ENCODE results near the gene C21orf58. TPM values are rescaled to one million over a fixed set of nuclear protein-coding genes. Genes with fewer than 3 reads are reported as not detected.

Gene C21orf58
- total and polyA plus RNA-seq, 2 experiments from 2014 or later: 3.7 to 4.2 TPM

DNA sequence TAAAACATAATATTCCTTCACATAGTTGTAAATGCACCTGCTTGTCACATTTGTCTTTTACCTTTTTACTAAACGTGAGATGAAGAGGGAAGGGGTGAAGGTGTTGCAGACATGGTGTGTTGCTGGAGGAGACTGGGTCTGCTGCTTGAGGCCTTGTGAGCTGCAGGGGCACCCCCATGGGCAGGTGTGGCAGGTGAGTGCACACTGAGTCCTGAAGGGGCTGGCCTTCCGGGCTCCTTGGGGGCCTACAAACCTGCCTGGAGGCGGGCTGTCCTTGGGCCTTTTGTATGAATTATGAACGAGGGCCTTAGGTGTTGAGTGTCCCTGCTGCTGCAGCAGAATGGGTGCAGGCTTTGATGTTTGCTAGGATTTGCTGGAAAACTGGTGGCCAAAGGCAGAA is 4.0 kb upstream of the C21orf58 start:
- DNase-seq: no peak
- Histone ChIP-seq H3K27ac (no peak overlapping the region), H3K9ac (no peak overlapping the region), H3K4me3 (no peak overlapping the region), H3K36me3 (ENCODE audit: low read depth) (peaks cover 22% of the 10 kb centered on the region), H4K20me1 (ENCODE audit: insufficient read depth) (no peaks in the 10 kb centered on the region), H3K9me2 (ENCODE audit: insufficient read depth) (no peaks in the 10 kb centered on the region), H2AFZ (no peak overlapping the region), H3K27me3 (replicated peaks; ENCODE audit: insufficient read depth) (no peaks in the 10 kb centered on the region), H3K79me2 (ENCODE audit: insufficient read depth) (peaks cover 80% of the 10 kb centered on the region), H3K4me1 (ENCODE audit: insufficient read depth) (peaks cover 19% of the 10 kb centered on the region), H3K9me3 (ENCODE audit: low read depth) (no peaks in the 10 kb centered on the region), H3F3A (ENCODE audit: insufficient read depth) (peaks cover 21% of the 10 kb centered on the region), H3K4me2 (ENCODE audit: unreplicated experiment) (no peak overlapping the region)
- 92 to 96% methylated on average over 4 of the region's 4 CpGs for WGBS, 2 experiments (ENCODE audit: low coverage in 1 of 2, low lambda C conversion rate in 2 of 2, missing lambda C conversion rate in 2 of 2)
- no peak for TF ChIP-seq EZH2phosphoT487 (IDR thresholded peaks at IDR 0.05; ENCODE audit: insufficient read depth, low read depth)
- TF ChIP-seq EZH2 (IDR thresholded peaks at IDR 0.05; ENCODE audit: insufficient read depth, poor library complexity, severe bottlenecking): no peak
- in situ Hi-C loops (cut with MboI): no loop called here

DNA sequence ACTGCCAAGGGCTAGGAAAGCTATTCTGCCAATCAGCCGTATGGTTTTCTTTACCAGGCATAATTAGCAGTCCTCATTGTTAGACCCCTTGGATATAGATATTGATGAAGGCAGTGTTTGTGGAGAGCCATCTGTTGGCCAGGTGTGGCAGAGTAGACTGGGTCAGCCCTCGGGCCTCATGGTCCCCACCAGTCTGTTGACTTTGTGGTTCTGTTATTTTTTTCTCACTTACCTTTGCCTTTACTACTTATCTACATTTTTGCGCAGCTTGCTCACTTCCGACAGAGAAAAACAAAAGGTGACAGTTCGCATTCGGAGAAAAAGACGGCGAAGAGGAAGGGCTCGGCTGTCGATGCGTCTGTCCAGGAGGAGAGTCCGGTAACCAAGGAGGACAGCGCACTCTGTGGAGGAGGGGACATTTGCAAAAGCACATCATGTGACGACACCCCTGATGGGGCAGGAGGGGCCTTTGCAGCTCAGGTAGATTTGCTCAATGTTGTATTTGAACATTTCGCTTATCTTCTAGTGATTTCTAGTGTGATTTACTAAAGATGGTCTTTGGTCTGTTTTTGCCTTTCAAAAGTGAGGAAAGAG is 2.5 kb upstream of the C21orf58 start:
- WGBS, 2 experiments (ENCODE audit: low coverage in 1 of 2, low lambda C conversion rate in 2 of 2, missing lambda C conversion rate in 2 of 2): 92 to 94% methylated on average over 15 of the region's 15 CpGs
- H3K9me3 ChIP-seq (ENCODE audit: low read depth): no peaks in the 10 kb centered on the region
- no peaks in the 10 kb centered on the region for H3K9me2 ChIP-seq (ENCODE audit: insufficient read depth)
- H4K20me1 ChIP-seq (ENCODE audit: insufficient read depth): no peaks in the 10 kb centered on the region
- DNase-seq: no peak
- H3K36me3 ChIP-seq (ENCODE audit: low read depth): peaks cover 17% of the 10 kb centered on the region
- H3K27me3 ChIP-seq (replicated peaks; ENCODE audit: insufficient read depth): no peaks in the 10 kb centered on the region
- TF ChIP-seq EZH2phosphoT487 (IDR thresholded peaks at IDR 0.05; ENCODE audit: insufficient read depth, low read depth) (no peak), EZH2 (IDR thresholded peaks at IDR 0.05; ENCODE audit: insufficient read depth, poor library complexity, severe bottlenecking) (no peak)
- peak overlapping the region; percentile 91; the same call in 1 of the 2 replicates for H3K4me3 ChIP-seq
- in situ Hi-C loops (cut with MboI): no loop called here
- H3K4me1 ChIP-seq (ENCODE audit: insufficient read depth): peaks cover 19% of the 10 kb centered on the region
- H3K79me2 ChIP-seq (ENCODE audit: insufficient read depth): peaks cover 84% of the 10 kb centered on the region
- no peak overlapping the region for H2AFZ ChIP-seq
- peak overlapping the region; percentile 96; the same call in 1 of the 2 replicates for H3K9ac ChIP-seq
- H3F3A ChIP-seq (ENCODE audit: insufficient read depth): peaks cover 13% of the 10 kb centered on the region
- H3K4me2 ChIP-seq (ENCODE audit: unreplicated experiment): peak overlapping the region; percentile 94
- peak overlapping the region; percentile 69; the same call in 1 of the 2 replicates for H3K27ac ChIP-seq

DNA sequence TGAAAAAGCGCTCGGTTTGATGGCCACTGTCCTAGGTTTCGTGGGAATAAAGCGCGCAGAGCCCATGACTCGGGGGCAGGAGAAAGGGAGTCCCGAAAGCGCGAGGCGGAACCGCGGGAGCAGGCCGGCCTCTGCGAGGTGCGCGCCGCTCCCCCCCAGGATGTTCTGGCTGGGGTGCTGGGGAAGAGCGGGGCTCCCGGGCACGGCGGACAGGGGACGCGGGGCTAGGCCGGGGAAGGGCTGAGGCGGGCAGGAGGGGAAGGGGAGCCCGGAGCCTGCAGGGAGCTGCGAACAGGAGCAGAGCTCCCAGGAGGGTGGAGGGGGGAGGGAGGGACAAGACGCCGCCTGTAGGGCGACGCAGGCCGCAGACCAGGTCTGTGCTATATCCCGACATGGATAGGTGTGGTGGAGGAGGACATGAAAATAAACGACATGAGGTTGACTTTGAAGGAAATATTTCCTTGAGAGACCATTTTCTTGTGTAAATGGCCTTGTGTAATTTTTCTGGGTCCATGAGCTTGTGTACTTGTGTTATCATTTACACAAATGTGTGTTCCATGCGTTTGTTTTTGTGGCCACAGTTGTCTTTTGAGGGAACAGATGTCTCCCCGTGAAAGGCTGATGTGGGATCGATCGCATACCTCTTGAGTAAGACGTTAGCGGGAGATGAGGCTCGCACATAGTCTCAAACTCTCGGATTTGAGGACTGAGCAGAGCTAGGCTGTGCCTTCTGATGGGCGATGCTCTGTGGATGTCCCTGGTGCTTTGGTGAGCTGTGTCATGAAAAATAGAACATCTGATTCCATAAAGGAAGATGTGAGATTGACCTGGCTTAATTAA is 1.6 kb upstream of the C21orf58 start:
- H3F3A ChIP-seq (ENCODE audit: insufficient read depth): peaks cover 13% of the 10 kb centered on the region
- peak overlapping the region; percentile 91 for H3K4me3 ChIP-seq
- peaks cover 84% of the 10 kb centered on the region for H3K79me2 ChIP-seq (ENCODE audit: insufficient read depth)
- 10 to 11% methylated on average over 33 to 42 of the region's 43 CpGs for WGBS, 2 experiments (ENCODE audit: low coverage in 1 of 2, low lambda C conversion rate in 2 of 2, missing lambda C conversion rate in 2 of 2)
- H3K4me2 ChIP-seq (ENCODE audit: unreplicated experiment): peak overlapping the region; percentile 94
- H3K4me1 ChIP-seq (ENCODE audit: insufficient read depth): peaks cover 19% of the 10 kb centered on the region
- H3K9me3 ChIP-seq (ENCODE audit: low read depth): no peaks in the 10 kb centered on the region
- peak overlapping the region; percentile 96 for H3K9ac ChIP-seq
- peaks cover 11% of the 10 kb centered on the region for H3K36me3 ChIP-seq (ENCODE audit: low read depth)
- TF ChIP-seq EZH2phosphoT487 (IDR thresholded peaks at IDR 0.05; ENCODE audit: insufficient read depth, low read depth): no peak
- TF ChIP-seq EZH2 (IDR thresholded peaks at IDR 0.05; ENCODE audit: insufficient read depth, poor library complexity, severe bottlenecking): no peak
- peak; percentile 71 for DNase-seq
- H3K9me2 ChIP-seq (ENCODE audit: insufficient read depth): no peaks in the 10 kb centered on the region
- no peaks in the 10 kb centered on the region for H4K20me1 ChIP-seq (ENCODE audit: insufficient read depth)
- peak overlapping the region; percentile 79 for H2AFZ ChIP-seq
- no peaks in the 10 kb centered on the region for H3K27me3 ChIP-seq (replicated peaks; ENCODE audit: insufficient read depth)
- H3K27ac ChIP-seq: peak overlapping the region; percentile 69
- in situ Hi-C loops (cut with MboI): no loop called here

DNA sequence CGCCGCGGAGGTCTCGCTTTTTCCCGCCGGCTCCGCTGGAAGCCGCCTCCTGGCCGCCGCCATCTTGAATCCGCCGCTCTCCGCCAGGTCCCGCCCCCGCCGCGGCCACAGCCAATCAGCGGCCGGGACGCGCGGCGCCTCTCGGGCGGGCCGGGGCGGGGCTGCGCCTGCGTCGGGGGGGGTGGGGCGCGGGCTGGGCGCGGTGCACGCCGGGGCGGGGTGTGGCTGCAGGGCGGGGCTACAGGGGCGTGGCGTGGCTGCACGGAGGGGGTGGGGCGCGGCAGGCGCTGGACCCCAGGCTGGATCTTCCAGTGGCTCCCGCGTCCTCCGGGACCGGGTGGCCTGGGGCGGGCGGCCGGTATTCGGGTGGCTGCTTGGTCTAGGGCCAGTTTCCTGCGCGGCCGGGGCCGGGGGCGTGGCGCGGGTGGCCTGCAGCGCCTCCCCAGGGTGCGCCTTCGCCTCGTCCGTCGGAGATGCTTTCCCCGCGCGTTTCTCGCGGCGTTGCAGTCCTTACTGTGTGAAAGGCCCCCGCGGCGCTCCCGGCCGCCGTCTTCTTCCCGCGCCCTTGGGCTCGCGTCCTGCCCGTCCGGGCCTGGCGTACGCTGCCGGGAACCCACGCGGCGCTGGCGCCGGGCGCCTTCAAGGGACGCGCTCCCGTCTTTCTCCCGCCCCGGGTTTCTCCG is 861 bp upstream of the C21orf58 start:
- peak overlapping the region; percentile 91 for H3K4me3 ChIP-seq
- peak; percentile 91 for DNase-seq
- peaks cover 13% of the 10 kb centered on the region for H3F3A ChIP-seq (ENCODE audit: insufficient read depth)
- peaks cover 82% of the 10 kb centered on the region for H3K79me2 ChIP-seq (ENCODE audit: insufficient read depth)
- H3K9me2 ChIP-seq (ENCODE audit: insufficient read depth): no peaks in the 10 kb centered on the region
- H3K27me3 ChIP-seq (replicated peaks; ENCODE audit: insufficient read depth): no peaks in the 10 kb centered on the region
- peak overlapping the region; percentile 94 for H3K4me2 ChIP-seq (ENCODE audit: unreplicated experiment)
- H2AFZ ChIP-seq: peak overlapping the region; percentile 79
- peak overlapping the region; percentile 96 for H3K9ac ChIP-seq
- H3K9me3 ChIP-seq (ENCODE audit: low read depth): no peaks in the 10 kb centered on the region
- no peak for TF ChIP-seq EZH2phosphoT487 (IDR thresholded peaks at IDR 0.05; ENCODE audit: insufficient read depth, low read depth)
- TF ChIP-seq EZH2 (IDR thresholded peaks at IDR 0.05; ENCODE audit: insufficient read depth, poor library complexity, severe bottlenecking): no peak
- H3K27ac ChIP-seq: peak overlapping the region; percentile 97
- H3K4me1 ChIP-seq (ENCODE audit: insufficient read depth): peaks cover 19% of the 10 kb centered on the region
- H4K20me1 ChIP-seq (ENCODE audit: insufficient read depth): no peaks in the 10 kb centered on the region
- in situ Hi-C loops (cut with MboI): no loop called here
- peaks cover 3% of the 10 kb centered on the region for H3K36me3 ChIP-seq (ENCODE audit: low read depth)
- 1 to 2% methylated on average over 64 to 67 of the region's 98 CpGs for WGBS, 2 experiments (ENCODE audit: low coverage in 1 of 2, low lambda C conversion rate in 2 of 2, missing lambda C conversion rate in 2 of 2)

Measured in GM23248 (cell line).